GM21825 (cell line): ENCODE measurements around the gene MRPS25.
"Not testable (repeated sequence)": the region's sequence is repeated elsewhere in the genome, so short reads cannot be mapped to it uniquely, and the experiment has no call there.

ENCODE experiments used
- ATAC-seq: cut with Tn5 transposase; IDR thresholded peaks from one replicate; pipeline ENCODE4 v1.9.1; 2021; ENCODE audit warnings: mild to moderate bottlenecking, moderate library complexity; ENCODE audit not compliant: unreplicated experiment

Gene MRPS25

GRCh38 chr3:15044326-15044725 lies 20.8 kb downstream of the MRPS25 start:
- no peak for ATAC-seq

GRCh38 chr3:15043408-15044171 lies 21.5 kb downstream of the MRPS25 start:
- ATAC-seq = no peak

GRCh38 chr3:15042936-15043335 lies 22.2 kb downstream of the MRPS25 start:
- no peak for ATAC-seq

GRCh38 chr3:15041950-15042349 lies 23.2 kb downstream of the MRPS25 start:
- no peak for ATAC-seq

- no peak for ATAC-seq
Measured at GRCh38 chr3:15040844-15041243, 24.3 kb downstream of the MRPS25 start.

- ATAC-seq = no peak
Measured at GRCh38 chr3:15038306-15038705, 26.8 kb downstream of the MRPS25 start.

- no peak for ATAC-seq
Measured at GRCh38 chr3:15033103-15033502, 32.0 kb downstream of the MRPS25 start.

GRCh38 chr3:15032650-15033049 lies 32.5 kb downstream of the MRPS25 start:
- no peak for ATAC-seq

- ATAC-seq = no peak
Measured at GRCh38 chr3:15029625-15030024, 35.5 kb downstream of the MRPS25 start.

- no peak for ATAC-seq
Measured at GRCh38 chr3:15023719-15024118, 41.4 kb downstream of the MRPS25 start.

GRCh38 chr3:15023249-15023648 lies 41.9 kb downstream of the MRPS25 start:
- no peak for ATAC-seq

GRCh38 chr3:15017191-15017590 lies 47.9 kb downstream of the MRPS25 start:
- no peak for ATAC-seq

- ATAC-seq = no peak
Measured at GRCh38 chr3:15015456-15015855, 49.7 kb downstream of the MRPS25 start.

GRCh38 chr3:15014606-15015328 lies 50.3 kb downstream of the MRPS25 start:
- no peak for ATAC-seq

GRCh38 chr3:15011174-15011573 lies 53.9 kb downstream of the MRPS25 start:
- ATAC-seq = no peak

- ATAC-seq = no peak
Measured at GRCh38 chr3:15010664-15011063, 54.5 kb downstream of the MRPS25 start.

- ATAC-seq = no peak
Measured at GRCh38 chr3:15009167-15009566, 55.9 kb downstream of the MRPS25 start.

- ATAC-seq = no peak
Measured at GRCh38 chr3:15007681-15008141, 57.4 kb downstream of the MRPS25 start.

- ATAC-seq = not testable (repeated sequence)
Measured at GRCh38 chr3:14999182-14999581, 65.9 kb downstream of the MRPS25 start.
